HG02610 (cell line): Measurements from ENCODE around the gene TSPAN5.
A peak's percentile ranks its signal among the peaks of the same experiment; 100 is the strongest.

Experiments
- ATAC-seq: cut with Tn5 transposase; IDR thresholded peaks from one replicate; pipeline ENCODE4 v1.9.1; 2021; ENCODE audit warnings: mild to moderate bottlenecking, moderate library complexity; ENCODE audit not compliant: unreplicated experiment

TSPAN5 gene

DNA sequence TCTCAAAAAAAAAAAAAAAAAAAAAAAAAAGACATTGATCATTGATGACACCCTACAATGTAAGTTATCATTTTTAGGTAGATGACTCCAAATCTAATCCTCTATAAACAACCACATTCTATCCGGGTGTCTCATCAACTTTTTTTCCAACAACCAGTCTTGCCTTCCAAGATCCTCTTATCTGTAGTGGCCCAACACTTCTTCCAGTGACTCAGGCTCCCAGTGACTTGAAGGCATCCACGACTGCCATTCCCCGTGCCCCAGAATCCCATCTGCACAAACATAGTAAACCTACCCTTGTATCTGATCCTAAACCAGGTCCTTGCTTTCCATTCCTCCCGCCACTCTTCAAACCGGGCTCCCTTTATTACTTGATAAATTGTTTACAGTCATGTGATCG is 15.6 kb upstream of the TSPAN5 start:
- ATAC-seq: no peak

DNA sequence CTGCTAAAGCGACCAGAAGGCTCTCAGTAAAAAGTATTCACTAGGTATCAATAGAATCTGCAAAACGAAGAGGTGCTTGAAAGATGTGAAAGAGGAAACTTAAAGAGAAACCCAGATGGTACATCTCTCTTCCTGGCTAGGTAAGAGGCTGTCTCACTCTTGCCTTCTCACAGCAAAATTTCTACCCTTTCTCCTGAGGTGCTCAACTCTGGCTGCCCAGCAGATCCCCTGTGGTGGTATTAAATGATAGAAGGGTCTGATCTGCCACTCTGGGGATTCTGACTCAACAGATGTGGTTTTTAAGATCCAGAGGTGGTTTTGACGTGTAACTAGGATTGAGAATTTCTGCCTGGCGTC is 14.9 kb upstream of the TSPAN5 start:
- ATAC-seq: no peak

DNA sequence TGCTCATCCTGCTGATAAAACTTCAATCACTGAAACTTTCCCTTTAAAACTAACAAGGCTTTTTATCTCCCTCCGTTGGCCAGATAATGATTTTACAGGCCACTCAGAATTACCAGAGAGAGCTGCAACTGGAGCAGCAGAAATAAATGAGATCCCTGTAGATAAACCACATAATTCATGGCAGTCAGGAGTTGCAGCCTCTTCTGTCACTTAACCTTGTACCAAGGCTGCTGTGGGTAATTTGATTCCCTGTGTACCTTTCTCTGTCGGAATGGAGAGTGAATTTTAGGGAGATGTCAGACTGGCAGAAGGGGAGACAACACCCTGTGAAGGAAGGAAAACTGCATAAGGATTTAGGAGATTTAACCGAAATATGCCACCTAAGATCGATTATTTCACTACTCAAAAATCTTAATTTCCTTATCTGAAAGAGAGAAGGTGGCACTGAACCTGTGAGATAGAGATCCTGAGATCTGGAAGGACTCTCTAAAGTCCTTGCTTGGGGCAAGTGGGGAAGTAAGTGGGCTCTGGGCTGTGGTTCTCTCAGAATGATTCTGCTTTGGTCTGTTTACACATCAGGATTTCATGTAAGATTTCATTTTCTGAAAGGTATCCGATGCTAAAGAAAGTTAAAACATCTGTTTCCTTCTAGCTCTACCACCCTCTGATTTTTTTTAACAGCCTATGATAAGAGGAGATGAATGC is 14.3 kb upstream of the TSPAN5 start:
- no peak for ATAC-seq

DNA sequence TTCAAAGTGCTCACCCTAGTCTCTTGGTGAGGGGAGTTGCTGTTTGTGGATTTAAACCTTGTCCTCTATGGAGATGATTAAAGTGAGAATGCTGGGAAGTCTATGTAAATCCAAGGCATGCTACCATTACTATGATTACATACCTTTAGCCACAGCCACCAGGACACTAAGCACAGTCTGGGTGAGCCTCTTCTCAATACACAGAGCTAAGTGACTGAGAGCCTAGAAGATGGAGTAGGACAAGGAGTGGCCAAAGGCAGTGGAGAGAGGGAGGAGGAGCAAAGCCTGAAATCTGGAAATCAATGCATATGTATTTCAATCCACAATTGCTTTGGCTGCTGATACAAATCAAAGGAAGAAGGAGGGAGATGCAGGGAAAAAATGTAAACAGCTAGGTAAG is 12.7 kb upstream of the TSPAN5 start:
- ATAC-seq: no peak

DNA sequence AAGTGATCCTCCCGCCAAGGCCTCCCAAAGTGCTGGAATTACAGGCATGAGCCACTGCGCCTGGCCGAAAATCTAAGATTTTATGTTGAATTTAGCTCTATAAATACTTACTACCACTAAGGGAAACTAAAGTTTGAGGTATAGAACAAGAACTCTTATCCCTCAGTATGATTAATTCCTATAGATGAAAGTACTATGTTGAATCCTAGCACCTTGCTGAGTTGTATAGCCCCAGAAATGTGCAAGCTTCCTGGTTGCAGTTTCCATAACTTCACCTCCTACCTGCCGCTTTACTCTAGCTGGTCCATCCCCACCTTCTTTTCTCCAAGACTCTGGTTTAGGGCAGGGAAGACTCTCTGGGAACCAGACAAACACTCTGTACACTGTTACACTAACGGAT is 11.8 kb upstream of the TSPAN5 start:
- no peak for ATAC-seq

DNA sequence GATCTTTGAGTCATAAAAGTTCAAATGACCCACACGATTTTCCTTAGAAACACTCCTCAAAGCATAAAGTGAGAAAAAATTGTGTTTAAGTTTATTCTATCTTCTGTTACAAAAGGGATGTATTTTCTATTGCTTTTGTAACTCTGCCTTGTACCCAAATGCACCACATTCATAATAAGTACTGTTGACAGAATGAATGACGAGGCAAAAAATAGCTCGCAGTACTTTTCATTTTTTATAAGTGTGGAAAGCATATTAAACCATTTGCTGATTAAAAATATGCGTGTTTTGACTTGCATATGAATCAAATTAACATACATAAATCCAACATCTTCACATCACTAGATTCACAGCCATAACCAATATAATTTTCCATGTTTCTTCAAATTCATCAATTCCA is 11.2 kb upstream of the TSPAN5 start:
- ATAC-seq: no peak

DNA sequence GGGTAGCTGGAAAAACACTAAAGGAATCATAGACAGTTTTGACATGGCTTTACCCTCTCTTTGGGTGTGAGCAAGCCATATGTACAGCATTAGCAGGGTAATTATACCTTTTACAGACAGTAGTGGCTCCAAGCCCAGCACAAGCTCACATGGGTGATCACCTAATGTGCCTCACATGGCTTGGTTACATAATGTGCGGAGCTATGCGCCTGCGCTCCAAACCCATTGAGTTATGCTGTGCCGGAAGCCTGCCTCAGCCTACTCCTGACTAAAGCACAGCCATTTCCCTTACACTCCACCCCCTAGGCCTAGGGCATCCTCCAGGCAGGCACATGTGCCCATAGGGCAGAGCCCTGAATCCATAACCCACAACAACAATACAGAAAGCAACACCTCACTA is 6.5 kb upstream of the TSPAN5 start:
- ATAC-seq: no peak

DNA sequence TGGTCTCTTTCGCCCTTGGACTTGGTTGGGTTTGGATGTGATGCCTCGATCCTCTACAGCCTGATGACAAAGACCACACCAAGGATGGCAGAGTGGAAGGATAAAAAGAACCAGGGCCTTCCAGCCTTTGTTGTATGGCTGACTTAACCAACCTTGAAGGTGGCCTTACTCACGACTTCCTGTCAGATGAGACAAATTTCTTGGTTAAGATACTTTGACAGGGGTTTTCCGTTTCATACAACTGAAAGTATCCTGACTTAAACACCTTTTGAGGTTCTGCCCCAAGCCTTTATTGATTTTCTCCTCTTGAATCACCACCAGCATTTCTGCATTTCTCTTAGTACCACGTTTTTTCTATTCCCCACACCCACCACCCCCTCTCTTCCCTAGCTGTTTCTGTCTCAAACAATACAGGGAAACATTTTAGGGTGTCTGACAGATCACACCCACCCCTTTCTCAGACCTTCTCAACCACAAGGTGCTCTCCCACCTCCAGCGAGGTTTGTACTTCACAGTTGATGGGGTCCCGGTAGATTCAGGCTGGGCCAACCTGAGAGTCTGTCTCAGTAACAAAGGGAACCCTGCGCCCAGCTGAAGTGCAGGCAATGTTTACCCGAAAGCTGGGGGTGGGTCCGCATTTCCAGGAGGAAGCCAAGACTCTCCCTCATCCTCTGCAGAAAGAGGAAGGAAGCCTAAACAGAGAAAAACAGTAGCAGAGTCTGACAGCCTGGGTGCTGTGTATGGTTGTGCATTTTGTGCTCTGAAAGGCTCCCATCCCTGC is 5.0 kb upstream of the TSPAN5 start:
- ATAC-seq: peak; percentile 86

DNA sequence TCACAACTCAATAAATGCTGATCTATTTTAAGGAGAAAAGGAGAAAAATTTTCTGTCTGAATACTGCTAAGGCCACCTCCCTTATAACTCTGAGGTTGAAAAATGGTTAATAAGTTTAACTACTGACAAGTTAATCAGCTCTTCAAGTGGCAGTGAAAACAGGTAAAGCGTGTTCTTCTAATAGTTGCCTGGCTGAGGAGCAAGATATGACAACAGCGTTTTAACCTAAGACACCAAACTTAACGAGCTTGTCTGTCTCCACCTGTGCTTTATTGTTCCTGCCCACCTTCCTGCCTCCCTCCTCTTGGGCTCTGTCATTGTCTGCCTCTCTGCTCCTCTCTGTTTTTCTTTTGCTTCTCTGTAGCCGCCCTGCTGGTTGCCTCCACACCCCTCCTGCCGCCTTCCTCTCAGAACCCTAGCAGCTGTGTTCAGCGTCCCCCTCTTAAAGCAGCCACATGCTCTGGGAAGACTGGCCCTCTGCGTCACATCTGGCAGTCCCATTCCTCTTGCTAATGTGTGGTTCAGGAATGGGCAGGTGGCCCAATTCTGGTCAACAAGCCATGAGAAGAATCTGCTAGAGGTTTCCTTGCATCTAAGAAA is 4.3 kb upstream of the TSPAN5 start:
- ATAC-seq: peak; percentile 0

DNA sequence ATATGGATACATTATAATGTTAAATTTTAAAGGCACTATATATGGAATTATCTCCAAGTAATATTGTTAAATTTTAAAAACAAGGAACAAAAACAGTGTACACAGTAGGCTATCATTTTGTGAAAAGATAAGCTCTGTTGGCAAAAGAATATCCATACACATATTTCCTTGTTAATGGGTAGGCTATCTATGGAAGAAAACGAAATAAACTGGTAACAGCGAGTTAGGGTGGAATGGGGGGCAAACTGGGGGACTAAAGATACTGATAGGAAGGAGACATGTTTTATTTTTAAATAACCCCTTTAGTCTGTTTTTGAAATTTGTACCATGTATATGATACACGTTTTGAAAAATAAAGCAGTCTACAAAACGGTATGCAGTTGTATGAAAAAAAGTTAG is 3.6 kb upstream of the TSPAN5 start:
- ATAC-seq: no peak

DNA sequence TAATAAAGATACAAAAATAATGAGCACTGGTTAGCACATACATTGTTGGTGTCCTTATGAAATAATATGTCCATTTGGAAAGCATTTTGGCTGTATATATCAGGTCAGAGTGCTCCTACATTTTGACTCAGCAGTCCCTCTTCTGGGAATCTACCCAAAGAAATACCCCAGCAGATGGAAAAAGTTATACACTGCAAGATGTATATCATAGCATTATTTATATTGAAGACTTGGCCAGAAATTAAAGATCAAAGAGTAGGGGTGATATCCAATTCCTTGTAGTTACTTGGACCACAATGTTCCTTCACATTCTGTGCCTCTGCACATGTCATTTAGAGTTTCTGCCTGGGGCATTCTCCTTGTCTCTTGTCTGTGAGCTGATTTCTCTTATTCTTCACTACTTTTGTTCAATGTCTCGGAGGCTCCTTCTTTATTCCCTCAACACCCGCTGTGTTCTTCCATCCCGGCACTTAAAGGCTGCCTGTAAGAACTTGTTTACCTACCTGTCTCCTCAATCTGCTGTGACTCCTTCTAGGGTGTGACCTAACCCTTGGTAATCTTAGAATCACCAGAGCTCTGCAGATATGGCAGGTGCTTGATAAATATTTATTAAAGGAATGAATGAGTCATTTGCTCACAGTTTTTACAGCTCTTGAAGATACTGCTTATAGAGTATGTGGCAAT is 3.1 kb upstream of the TSPAN5 start:
- ATAC-seq: no peak

DNA sequence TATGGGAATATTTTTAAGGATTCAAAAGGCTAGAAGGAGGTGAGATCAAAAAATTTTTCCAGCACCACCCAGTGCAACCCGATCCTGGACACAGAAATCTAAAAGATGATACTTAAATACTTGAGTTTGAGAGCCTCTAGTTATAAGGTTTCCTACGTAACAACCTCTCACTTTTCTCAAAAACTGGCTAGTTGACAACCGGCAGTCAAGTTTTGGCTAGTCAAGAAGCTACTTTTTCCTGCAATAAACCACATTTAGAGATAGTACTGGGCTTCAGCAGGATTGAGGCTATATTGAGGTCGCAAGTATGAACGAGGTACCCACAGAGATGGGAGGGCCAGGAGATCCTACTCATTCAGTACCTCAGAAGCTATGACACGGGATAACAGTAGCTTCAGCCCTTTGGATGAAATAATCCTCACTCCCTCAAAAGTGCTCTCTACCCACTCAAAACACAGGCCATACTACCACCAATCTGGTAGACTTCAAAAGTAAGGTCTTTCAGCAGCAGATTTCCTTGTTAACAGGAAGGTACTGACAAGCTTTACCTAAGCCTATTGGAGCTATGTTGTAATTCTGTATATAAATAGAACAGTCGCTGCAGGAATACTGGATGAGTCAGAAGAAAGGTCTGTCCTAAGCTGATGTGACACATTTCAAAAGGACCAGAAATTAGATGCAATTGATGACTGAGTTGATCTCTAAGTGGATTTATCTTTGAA is 1.5 kb upstream of the TSPAN5 start:
- no peak for ATAC-seq

DNA sequence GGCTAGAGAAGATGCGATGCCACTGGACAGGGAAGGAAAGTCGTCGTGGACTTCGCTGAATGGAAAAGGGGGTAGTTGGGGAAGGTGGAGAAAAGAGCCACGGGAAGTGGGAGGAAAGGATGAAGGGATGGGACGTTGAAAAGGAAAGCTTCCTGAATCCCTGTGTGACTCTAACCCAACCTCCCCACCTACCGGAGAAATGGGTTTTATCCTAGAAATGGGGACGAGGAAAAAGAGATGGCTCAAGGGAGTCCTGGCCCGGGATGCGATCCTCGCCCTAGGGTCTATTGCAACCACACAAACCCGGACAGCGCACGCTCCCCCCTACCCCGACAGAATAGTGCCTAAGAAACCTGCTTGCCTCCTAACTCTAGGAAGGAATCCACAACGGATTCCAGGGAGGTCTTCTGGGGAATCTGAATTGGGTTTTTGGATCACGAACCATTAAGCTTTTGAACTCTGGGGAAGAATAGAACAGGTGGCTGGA is 738 bp upstream of the TSPAN5 start:
- no peak for ATAC-seq

DNA sequence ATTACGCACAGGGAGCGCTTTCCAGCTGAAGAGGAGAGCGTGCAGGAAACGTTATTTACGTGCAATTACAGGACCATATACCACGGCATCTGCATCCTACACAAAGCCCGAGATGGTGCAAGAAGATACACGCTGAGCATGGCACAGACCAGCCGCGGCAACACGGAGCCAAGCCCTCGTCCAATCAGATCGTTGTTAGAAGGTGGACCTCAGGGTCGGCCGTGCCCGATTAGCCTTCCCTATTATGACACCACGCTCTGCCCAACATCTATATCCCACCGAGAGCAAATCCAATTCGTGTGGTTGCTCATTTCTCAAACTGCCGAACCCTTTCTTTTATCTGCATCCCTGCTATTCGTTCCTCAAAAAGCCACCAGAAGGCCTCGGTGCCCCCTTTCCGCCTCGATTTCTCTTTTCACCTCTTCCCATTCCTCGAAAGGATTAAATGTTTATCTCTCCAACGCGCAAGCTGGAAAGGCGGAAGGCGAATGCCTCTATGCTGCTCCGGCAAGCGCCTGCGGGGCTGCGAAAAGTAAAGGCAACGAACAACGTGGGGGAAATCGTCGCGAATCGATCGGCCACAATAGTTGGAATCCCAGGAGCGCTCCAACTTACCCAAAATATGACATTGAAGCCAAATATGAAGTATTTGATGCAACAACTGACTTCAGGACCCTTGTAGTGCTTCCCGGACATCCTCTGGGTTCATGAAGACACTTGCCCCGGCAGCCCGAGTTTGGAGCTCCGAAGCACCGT is 702 bp downstream of the TSPAN5 start:
- ATAC-seq: peak; percentile 5

DNA sequence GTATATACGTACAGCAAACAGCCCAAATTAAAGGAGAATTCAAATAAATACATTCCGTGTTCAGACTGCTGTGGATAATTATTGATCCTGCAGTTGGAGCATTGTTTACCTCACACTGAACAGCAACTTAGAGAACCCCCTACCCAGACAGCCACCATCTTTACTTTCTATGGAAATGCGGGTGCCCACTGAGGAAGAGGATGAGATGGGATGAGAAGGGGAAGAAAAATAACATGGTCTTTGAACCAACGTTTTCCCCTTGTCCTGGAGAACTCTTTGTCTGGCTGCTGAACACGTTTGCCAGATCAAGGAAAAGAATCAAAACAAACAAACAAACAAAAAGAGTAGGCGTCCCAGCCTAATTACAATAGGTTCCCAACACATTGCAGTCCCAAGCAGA is 1.5 kb downstream of the TSPAN5 start:
- no peak for ATAC-seq

DNA sequence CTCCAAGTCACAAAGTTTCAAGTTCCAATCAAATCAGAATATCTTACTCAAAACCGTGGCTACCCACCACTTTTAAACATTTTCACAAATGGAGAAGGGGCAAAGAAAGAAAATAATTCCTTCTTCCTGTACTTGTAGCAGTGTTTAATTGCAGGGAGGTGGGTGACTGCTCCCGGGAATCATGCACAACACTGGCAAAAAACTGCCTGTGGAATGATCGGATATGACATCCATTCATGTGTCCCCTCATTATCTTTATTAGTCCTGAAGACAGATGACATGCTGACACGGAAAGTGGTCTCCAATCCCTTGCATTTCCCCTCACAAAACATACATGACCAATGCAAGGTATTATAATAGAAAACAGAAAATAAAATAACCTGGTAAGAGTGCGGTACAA is 2.0 kb downstream of the TSPAN5 start:
- no peak for ATAC-seq

DNA sequence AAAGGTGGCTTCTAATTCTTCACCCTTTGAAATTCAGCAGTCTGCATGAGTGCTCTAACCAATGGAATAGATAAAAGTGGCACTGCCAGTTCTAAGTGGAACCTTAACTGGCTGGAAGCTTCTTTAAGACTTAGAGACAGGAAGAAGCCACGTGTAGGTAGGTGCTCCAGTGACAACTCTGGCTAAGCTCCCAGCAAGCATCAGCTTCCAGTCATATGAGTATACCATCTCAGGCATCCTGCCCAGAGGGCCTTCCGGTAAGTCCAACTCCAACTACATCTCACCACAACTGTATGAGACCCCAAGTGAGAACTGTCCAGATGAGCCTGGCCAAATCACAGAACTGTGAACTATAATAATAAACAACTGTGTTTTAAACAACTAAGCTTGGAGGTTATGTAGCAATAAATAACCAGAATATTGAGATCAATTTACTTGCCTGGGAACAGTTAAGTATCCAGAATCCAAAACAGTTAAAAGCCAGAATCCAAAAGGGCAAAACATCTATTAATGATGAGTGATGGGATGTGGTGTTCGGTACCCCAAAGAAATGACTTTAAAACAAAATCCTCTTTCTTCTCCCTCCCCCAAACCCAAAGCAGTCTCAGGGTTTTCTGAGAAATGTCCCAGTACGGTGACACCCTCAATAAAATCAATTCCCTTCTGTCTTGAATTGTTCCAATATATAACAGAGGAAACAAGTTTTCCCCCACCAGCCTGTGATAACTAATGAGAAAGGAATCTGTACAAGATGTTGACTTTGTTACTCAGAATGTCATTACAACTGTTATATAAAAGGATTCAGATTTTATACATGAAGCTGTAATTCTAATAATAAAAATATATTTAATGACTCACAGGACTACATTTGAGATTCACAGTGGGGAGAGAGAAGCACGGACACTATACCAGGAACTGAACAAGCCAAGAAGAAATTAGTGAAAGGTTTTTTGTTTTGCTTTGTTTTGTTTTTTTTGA is 4.2 kb downstream of the TSPAN5 start:
- ATAC-seq: no peak

DNA sequence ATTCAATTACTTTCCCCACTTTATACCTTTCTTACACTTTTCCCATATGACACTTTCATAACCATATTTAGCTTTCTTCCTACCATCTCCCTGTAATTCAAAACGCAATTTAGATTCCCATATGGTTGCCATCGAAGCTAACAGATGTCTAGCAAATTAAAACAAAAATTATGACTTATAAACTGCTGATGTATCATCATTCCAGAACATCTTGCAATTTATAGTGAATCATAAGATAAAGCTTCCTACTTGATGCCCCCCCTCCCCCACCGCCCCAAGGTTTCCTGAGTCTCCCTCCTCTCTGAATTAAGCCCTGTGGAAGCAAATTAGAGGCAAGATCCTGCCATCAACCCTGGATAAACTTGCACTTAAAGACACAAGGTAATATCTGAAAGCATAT is 5.4 kb downstream of the TSPAN5 start:
- ATAC-seq: no peak

DNA sequence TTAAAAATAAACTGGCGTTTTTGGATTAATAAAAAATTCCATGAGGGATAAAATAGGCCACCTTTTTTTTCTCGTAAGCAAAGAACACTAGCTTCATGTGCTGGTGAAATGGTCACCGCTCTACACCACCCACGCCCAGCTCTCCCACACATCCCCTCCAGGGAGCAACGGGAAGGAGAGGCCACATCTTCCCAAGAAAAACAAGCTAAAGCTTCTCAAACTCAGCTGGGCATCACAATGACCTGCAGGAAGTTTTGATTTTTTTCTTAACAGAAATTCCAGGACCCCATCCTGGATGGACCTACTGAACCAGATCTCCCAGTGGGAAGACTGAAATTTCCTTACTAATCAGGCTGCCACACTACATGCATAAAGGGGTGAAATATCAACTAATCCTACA is 9.8 kb downstream of the TSPAN5 start:
- no peak for ATAC-seq
